GM12878 (cell line): ENCODE measurements around the gene INSYN2B. TPM values are rescaled to one million over a fixed set of nuclear protein-coding genes. Genes with fewer than 3 reads are reported as not detected.
"Not testable (repeated sequence)": the region's sequence is repeated elsewhere in the genome, so short reads cannot be mapped to it uniquely, and the experiment has no call there.

Experiments used
- ATAC-seq: fragments of 200-7000 bp; cut with Tn5 transposase; 3 replicates; pipeline ENCODE4 v1.9.1; 2020; ENCODE audit warnings: mild to moderate bottlenecking, moderate library complexity
- BruUV-seq: library from RNA; stranded (reverse); fragments of 400-500 nt; replicated peaks from 2 replicates; lab custom pipeline; 2021; lab: Mats Ljungman, UMichigan
- CTCF ChIA-PET: fragments of 300-600 bp; sonication (Branson Sonifier 250); formaldehyde crosslinking; extraction: SDS; loops from one replicate; lab custom pipeline; 2021; ENCODE audit warnings: inconsistent platforms; lab: Yijun Ruan, JAX
- POLR2A ChIA-PET: fragments of 350-600 bp; formaldehyde crosslinking; extraction: SDS; loops from one replicate; lab custom pipeline; 2021; ENCODE audit warnings: inconsistent platforms; lab: Charles Lee
- RAD21 ChIA-PET: fragments of 300-600 bp; sonication (Branson Sonifier 250); formaldehyde crosslinking; loops from one replicate; lab custom pipeline; 2023; ENCODE audit warnings: antibody characterized with exemption; ENCODE audit not compliant: unreplicated experiment; lab: Charles Lee
- SMC1A ChIA-PET: fragments of 300-600 bp; sonication (Branson Sonifier 250); formaldehyde crosslinking; loops from one replicate; lab custom pipeline; 2023; ENCODE audit not compliant: unreplicated experiment, uncharacterized antibody; lab: Charles Lee
- DNase-seq: peaks from one replicate; pipeline ENCODE4 v3.0.0-alpha.2; 2011; ENCODE audit warnings: low read depth, low spot score
- FAIRE-seq: peaks from 3 replicates; lab custom pipeline; 2011; peaks lifted over from hg19 to GRCh38; lab: Jason Lieb, UNC
- H2AFZ ChIP-seq: 2 replicates; pipeline ENCODE4 v1.6.0; 2011; ENCODE audit warnings: low read depth, low read length, control low read depth; ENCODE audit not compliant: control insufficient read depth
- H3K27ac ChIP-seq: 2 replicates; pipeline ENCODE4 v1.5.1; 2011; ENCODE audit warnings: control low read depth; ENCODE audit not compliant: control insufficient read depth, insufficient read depth
- H3K27me3 ChIP-seq, 2 experiments: replicated peaks in 1 of 2; 2 replicates each; pipeline versions ENCODE4 v1.6.0 to v1.6.1; 2011; ENCODE audit warnings: low read length in 1 of 2; ENCODE audit not compliant: control insufficient read depth in 2 of 2, insufficient read depth in 2 of 2
- H3K36me3 ChIP-seq, 2 experiments: 2 replicates each; pipeline ENCODE4 v1.5.1; 2011; ENCODE audit warnings: low read length in 1 of 2; ENCODE audit not compliant: control insufficient read depth in 2 of 2, insufficient read depth in 2 of 2
- H3K4me1 ChIP-seq: 2 replicates; pipeline ENCODE4 v1.6.1; 2011; ENCODE audit warnings: mild to moderate bottlenecking, low read length, moderate library complexity, mixed read lengths; ENCODE audit not compliant: control insufficient read depth, insufficient read depth
- H3K4me2 ChIP-seq: 2 replicates; pipeline ENCODE4 v1.6.0; 2011; ENCODE audit warnings: control low read depth; ENCODE audit not compliant: control insufficient read depth, insufficient read depth
- H3K4me3 ChIP-seq: fragments of 200-600 bp; sonication (generic); 2 replicates; pipeline ENCODE4 v1.5.1; 2016
- H3K79me2 ChIP-seq: 2 replicates; pipeline ENCODE4 v1.6.0; 2011; ENCODE audit warnings: low read length; ENCODE audit not compliant: control insufficient read depth, insufficient read depth
- H3K9ac ChIP-seq: 2 replicates; pipeline ENCODE4 v1.8.0; 2011; ENCODE audit warnings: low read length, control low read depth, mixed read lengths; ENCODE audit not compliant: control insufficient read depth, insufficient read depth
- H3K9me3 ChIP-seq: replicated peaks from 3 replicates; pipeline ENCODE4 v1.5.1; 2011; ENCODE audit warnings: mild to moderate bottlenecking, low read length; ENCODE audit not compliant: control insufficient read depth, insufficient read depth
- H4K20me1 ChIP-seq: 2 replicates; pipeline ENCODE4 v1.6.0; 2011; ENCODE audit not compliant: control insufficient read depth, insufficient read depth
- BRCA1 ChIP-seq: IDR thresholded peaks from 2 replicates; pipeline ENCODE4 v1.6.1; 2011; ENCODE audit warnings: low read depth, low read length, improper control_type of control experiment
- CBFB ChIP-seq: IDR thresholded peaks from 2 replicates; pipeline ENCODE4 v1.6.1; 2016; ENCODE audit warnings: antibody characterized with exemption, low read depth
- DPF2 ChIP-seq: fragments of 450-650 bp; IDR thresholded peaks from 2 replicates; pipeline ENCODE4 v1.6.1; 2017; ENCODE audit warnings: mild to moderate bottlenecking
- IRF4 ChIP-seq: IDR thresholded peaks from 2 replicates; pipeline ENCODE4 v1.6.1; 2011; ENCODE audit warnings: low read depth, low read length
- MTA2 ChIP-seq: fragments of 450-650 bp; IDR thresholded peaks from 2 replicates; pipeline ENCODE4 v1.6.1; 2016; ENCODE audit warnings: low read depth, mild to moderate bottlenecking, moderate library complexity
- PAX8 ChIP-seq: fragments of 450-650 bp; IDR thresholded peaks from 2 replicates; pipeline ENCODE4 v1.6.1; 2017; ENCODE audit warnings: mild to moderate bottlenecking, moderate library complexity
- SRF ChIP-seq, 2 experiments: IDR thresholded peaks; 2 replicates each; pipeline ENCODE4 v1.6.1; 2011; ENCODE audit warnings: low read depth in 2 of 2, low read length in 2 of 2, mild to moderate bottlenecking in 1 of 2, moderate library complexity in 1 of 2
- WRNIP1 ChIP-seq: IDR thresholded peaks from 2 replicates; pipeline ENCODE4 v1.6.1; 2011; ENCODE audit warnings: low read depth, low read length, improper control_type of control experiment, borderline replicate concordance
- ZBTB11 ChIP-seq: fragments of 450-650 bp; formaldehyde crosslinking; IDR thresholded peaks from 2 replicates; pipeline ENCODE4 v1.5.0; 2022; ENCODE audit warnings: mild to moderate bottlenecking, missing genetic modification characterization
- WGBS: methylation state at CpG from one replicate; pipeline ENCODE4 v1.1.6; 2016; ENCODE audit warnings: low lambda C conversion rate; ENCODE audit not compliant: insufficient replicate concordance, insufficient coverage; ENCODE audit errors: missing lambda C conversion rate; 5-methylcytosine and 5-hydroxymethylcytosine counted together
- in situ Hi-C: fragments of 300-500 bp; cut with MboI; formaldehyde crosslinking; loops from 9 replicates; pipeline ENCODE4 v1.14.3; 2018; ENCODE audit warnings: mixed read lengths
- intact Hi-C: fragments of 100-400 bp; cut with micrococcal nuclease; formaldehyde crosslinking; loops from one replicate; pipeline ENCODE4 v1.14.2; 2022; ENCODE audit not compliant: unreplicated experiment
- polyA plus RNA-seq, 11 experiments: library from polyadenylated mRNA; depleted of rRNA in 4 of 11; unstranded in 6 of 11; stranded (reverse) in 5 of 11; fragments of >200 nt; fragmentation: Nextera tagmentation in 4 of 11; fragmentation: Illumina TruSeq in 1 of 11; extraction: Ambion mirVana in 4 of 11; extraction: Trizol in 1 of 11; gene quantifications; 1 replicate in 1 of 11; 2 replicates in 10 of 11; pipeline versions ENCODE4 v1.2.1 to v1.2.3, GENCODE V29; 2011 to 2016; ENCODE audit warnings: inconsistent platforms in 2 of 11, missing spikeins in 2 of 11, low read depth in 1 of 11
- total RNA-seq, 4 experiments: library from RNA; depleted of rRNA in 3 of 4; stranded (reverse); fragments of >200 nt in 3 of 4; fragmentation: Illumina TruSeq in 1 of 4; extraction: Trizol in 1 of 4; gene quantifications; 2 replicates each; pipeline versions ENCODE4 v1.2.1 to v1.2.3, GENCODE V29; 2013 to 2021

Gene INSYN2B
- total and polyA plus RNA-seq, 10 of the 15 experiments (the other 5 are each of a cell fraction or from before 2014, with no cell fraction given) = 0.05 to 0.27 (median 0.13) TPM; not detected in 7

DNA sequence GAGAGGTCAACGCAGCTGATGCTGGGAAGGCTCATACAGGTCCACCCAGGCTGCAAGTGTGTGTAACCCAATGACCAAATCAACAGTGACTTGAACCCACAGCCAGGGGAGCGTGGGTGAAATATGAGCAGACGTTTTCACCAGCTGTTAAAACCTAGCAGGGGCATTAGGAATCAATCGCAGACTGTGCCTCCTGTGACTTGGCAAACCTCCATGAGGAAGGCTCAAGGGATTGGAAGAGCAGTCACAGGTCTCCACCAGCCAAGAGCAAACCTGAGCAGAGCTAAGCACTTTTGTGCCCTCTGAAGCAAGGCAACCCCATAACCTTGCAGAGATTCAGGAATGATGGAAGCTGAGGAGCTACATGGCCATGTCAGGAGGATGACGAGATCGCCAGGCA lies 25.5 kb downstream of the INSYN2B start:
- ATAC-seq = no peak
- H3K4me3 ChIP-seq = no peak overlapping the region
- CTCF ChIA-PET = no interaction called here
- H4K20me1 ChIP-seq = no peaks in the 10 kb centered on the region
- H3K4me2 ChIP-seq = no peak overlapping the region
- no TSS peak for BruUV-seq
- no peaks in the 10 kb centered on the region for H3K27me3 ChIP-seq
- H3K79me2 ChIP-seq = no peaks in the 10 kb centered on the region
- in situ Hi-C loops (no loop called here), intact Hi-C loops (no loop called here)
- 100% methylated on average over 6 of the region's 6 CpGs for WGBS
- H3K27ac ChIP-seq = no peak overlapping the region
- no peak for DNase-seq
- H3K9me3 ChIP-seq = no peaks in the 10 kb centered on the region
- H3K4me1 ChIP-seq = no peaks in the 10 kb centered on the region
- RAD21 ChIA-PET = no interaction called here
- POLR2A ChIA-PET = no interaction called here
- H3K36me3 ChIP-seq = peaks cover 2 to 4% of the 10 kb centered on the region in 2 experiments; a peak in 3 of 4 replicates
- SMC1A ChIA-PET = interaction anchor here (0.6 to 1.1 kb wide), 3 partner anchors 10 to 26 kb away, joined by 3 to 4 read pairs (median 3); no protein-coding TSS in a partner anchor
- TF ChIP-seq PAX8 (no peak), SRF (IDR thresholded peaks at IDR 0.05; ENCODE audit: low read depth in 2 of 2, low read length in 2 of 2) (no peak), WRNIP1 (no peak), ZBTB11 (no peak), DPF2 (no peak), BRCA1 (no peak), CBFB (no peak), MTA2 (no peak), IRF4 (no peak)
- no peak overlapping the region for H2AFZ ChIP-seq
- no peak for FAIRE-seq
- no peak overlapping the region for H3K9ac ChIP-seq

DNA sequence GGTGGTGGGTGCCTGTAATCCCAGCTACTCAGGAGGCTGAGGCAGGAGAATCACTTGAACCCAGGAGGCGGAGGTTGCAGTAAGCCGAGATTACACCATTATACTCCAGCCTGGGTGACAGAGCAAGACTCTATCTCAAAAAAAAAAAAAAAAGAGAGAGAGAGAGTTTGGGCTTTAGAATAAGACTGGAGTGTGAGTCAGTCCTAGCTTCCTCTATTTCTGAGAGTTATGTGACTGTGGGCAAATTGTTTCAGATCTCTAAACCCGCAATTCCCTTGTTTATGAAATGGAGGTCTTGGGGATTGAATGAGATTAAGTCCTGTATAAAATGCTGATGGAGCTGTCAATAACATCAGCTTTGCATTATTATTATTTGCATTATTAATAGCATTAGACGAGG lies 27.1 kb downstream of the INSYN2B start:
- ChIA-PET SMC1A (interaction anchor here (0.9 to 1.7 kb wide), 3 partner anchors 11 to 26 kb away, joined by 3 read pairs; no protein-coding TSS in a partner anchor), CTCF (interaction anchor here (1.7 kb wide), 1 partner anchor 27 kb away, joined by 4 read pairs; the partner anchor contains the start of gene INSYN2B)
- intact Hi-C loops, H2AFZ ChIP-seq, in situ Hi-C loops, H3K4me1 ChIP-seq, ATAC-seq, H4K20me1 ChIP-seq, BruUV-seq, RAD21 ChIA-PET, H3K4me2 ChIP-seq, FAIRE-seq, H3K27ac ChIP-seq, H3K27me3 ChIP-seq, H3K79me2 ChIP-seq, POLR2A ChIA-PET, H3K36me3 ChIP-seq, H3K9ac ChIP-seq, H3K9me3 ChIP-seq, DNase-seq, H3K4me3 ChIP-seq: not testable (repeated sequence)
- 67% methylated on average over 3 of the region's 4 CpGs for WGBS
